Loucy (cell line): ENCODE data around the gene WDR5B.

Experiments used
- H2AFZ ChIP-seq: fragments of 200-600 bp; sonication (generic); 2 replicates; pipeline ENCODE4 v1.6.0; 2016; ENCODE audit warnings: antibody characterized with exemption, mild to moderate bottlenecking, low read length, moderate library complexity
- H3F3A ChIP-seq: fragments of 200-600 bp; 2 replicates; pipeline ENCODE4 v1.6.0; 2016; ENCODE audit warnings: antibody characterized with exemption, low read depth, mild to moderate bottlenecking
- H3K27me3 ChIP-seq: fragments of 200-600 bp; sonication (generic); 2 replicates; pipeline ENCODE4 v1.6.1; 2014; ENCODE audit warnings: low read length, mild to moderate bottlenecking; ENCODE audit not compliant: insufficient read depth, poor library complexity, severe bottlenecking
- H3K36me3 ChIP-seq: fragments of 200-600 bp; sonication (generic); 2 replicates; pipeline ENCODE4 v1.6.1; 2016; ENCODE audit warnings: low read length; ENCODE audit not compliant: insufficient read depth
- H3K4me1 ChIP-seq: fragments of 200-600 bp; sonication (generic); 2 replicates; pipeline ENCODE4 v1.5.1; 2014; ENCODE audit warnings: low read length, mild to moderate bottlenecking; ENCODE audit not compliant: insufficient read depth, poor library complexity, severe bottlenecking
- H3K4me2 ChIP-seq: fragments of 200-600 bp; sonication (generic); 2 replicates; pipeline ENCODE4 v1.6.0; 2014; ENCODE audit warnings: antibody characterized with exemption, low read length, low read depth, mild to moderate bottlenecking; ENCODE audit not compliant: poor library complexity, severe bottlenecking
- H3K4me3 ChIP-seq: fragments of 200-600 bp; sonication (generic); 2 replicates; pipeline ENCODE4 v1.5.1; 2014; ENCODE audit warnings: low read length, mild to moderate bottlenecking, mixed read lengths; ENCODE audit not compliant: poor library complexity, severe bottlenecking
- H3K79me2 ChIP-seq: fragments of 200-600 bp; sonication (generic); 2 replicates; pipeline ENCODE4 v1.6.1; 2014; ENCODE audit warnings: low read length; ENCODE audit not compliant: insufficient read depth
- H3K9ac ChIP-seq: fragments of 200-600 bp; sonication (generic); 2 replicates; pipeline ENCODE4 v1.6.0; 2014; ENCODE audit warnings: mild to moderate bottlenecking, low read depth, low read length, moderate library complexity; ENCODE audit not compliant: poor library complexity, severe bottlenecking
- H3K9me2 ChIP-seq: fragments of 200-600 bp; sonication (generic); replicated peaks from 2 replicates; pipeline ENCODE4 v1.6.1; 2016; ENCODE audit warnings: low read depth, low read length, mixed read lengths
- H3K9me3 ChIP-seq: fragments of 200-600 bp; sonication (generic); 2 replicates; pipeline ENCODE4 v1.6.1; 2014; ENCODE audit warnings: mild to moderate bottlenecking, antibody characterized with exemption, low read length, low read depth; ENCODE audit not compliant: insufficient read depth
- H4K20me1 ChIP-seq: fragments of 200-600 bp; sonication (generic); 2 replicates; pipeline ENCODE4 v1.6.0; 2014; ENCODE audit warnings: antibody characterized with exemption, low read length, mild to moderate bottlenecking; ENCODE audit not compliant: insufficient read depth, poor library complexity, severe bottlenecking
- EZH2phosphoT487 ChIP-seq: fragments of 200-600 bp; IDR thresholded peaks from 2 replicates; pipeline ENCODE4 v1.6.1; 2018; ENCODE audit warnings: antibody characterized with exemption, mild to moderate bottlenecking, moderate library complexity, borderline replicate concordance
- TF ChIP-seq, protein P1 (sequence below): fragments of 200-600 bp; sonication (generic); conservative IDR thresholded peaks from 2 replicates; pipeline ENCODE4 v1.5.1; 2014; ENCODE audit warnings: mild to moderate bottlenecking, antibody characterized with exemption, low read length

WDR5B gene

DNA sequence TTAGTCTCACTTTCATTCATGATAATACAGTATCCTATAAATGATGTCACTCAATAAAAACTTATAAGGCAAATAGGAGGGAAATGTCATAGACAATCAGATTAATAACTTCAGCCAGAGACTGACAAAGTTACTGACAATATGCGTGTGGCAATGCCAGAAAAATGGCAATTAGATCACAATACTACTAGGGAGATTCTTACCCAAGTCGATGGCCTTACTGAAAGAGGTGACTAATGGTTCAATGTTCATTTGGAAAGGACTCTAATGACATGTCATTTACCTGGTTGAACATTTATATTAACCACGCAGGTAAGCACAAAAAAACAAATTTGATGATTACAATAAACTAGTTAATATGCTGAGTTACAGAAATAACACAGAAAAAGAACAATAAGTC is 45.9 kb upstream of the WDR5B start:
- H3K9me3 ChIP-seq: no peaks in the 10 kb centered on the region
- H3K4me1 ChIP-seq: peaks cover 17% of the 10 kb centered on the region
- peaks cover 34% of the 10 kb centered on the region for H4K20me1 ChIP-seq
- no peak overlapping the region for H3K9ac ChIP-seq
- peak overlapping the region; percentile 41 for H3K4me2 ChIP-seq
- no peaks in the 10 kb centered on the region for H3K9me2 ChIP-seq
- peaks cover 91% of the 10 kb centered on the region for H3K36me3 ChIP-seq
- no peaks in the 10 kb centered on the region for H3F3A ChIP-seq
- peaks cover 6% of the 10 kb centered on the region; the same call in 1 of the 2 replicates for H3K79me2 ChIP-seq
- H3K4me3 ChIP-seq: no peak overlapping the region
- H2AFZ ChIP-seq: no peak overlapping the region
- no peaks in the 10 kb centered on the region for H3K27me3 ChIP-seq
- TF ChIP-seq, protein P1, sequence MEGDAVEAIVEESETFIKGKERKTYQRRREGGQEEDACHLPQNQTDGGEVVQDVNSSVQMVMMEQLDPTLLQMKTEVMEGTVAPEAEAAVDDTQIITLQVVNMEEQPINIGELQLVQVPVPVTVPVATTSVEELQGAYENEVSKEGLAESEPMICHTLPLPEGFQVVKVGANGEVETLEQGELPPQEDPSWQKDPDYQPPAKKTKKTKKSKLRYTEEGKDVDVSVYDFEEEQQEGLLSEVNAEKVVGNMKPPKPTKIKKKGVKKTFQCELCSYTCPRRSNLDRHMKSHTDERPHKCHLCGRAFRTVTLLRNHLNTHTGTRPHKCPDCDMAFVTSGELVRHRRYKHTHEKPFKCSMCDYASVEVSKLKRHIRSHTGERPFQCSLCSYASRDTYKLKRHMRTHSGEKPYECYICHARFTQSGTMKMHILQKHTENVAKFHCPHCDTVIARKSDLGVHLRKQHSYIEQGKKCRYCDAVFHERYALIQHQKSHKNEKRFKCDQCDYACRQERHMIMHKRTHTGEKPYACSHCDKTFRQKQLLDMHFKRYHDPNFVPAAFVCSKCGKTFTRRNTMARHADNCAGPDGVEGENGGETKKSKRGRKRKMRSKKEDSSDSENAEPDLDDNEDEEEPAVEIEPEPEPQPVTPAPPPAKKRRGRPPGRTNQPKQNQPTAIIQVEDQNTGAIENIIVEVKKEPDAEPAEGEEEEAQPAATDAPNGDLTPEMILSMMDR: no peak
- TF ChIP-seq EZH2phosphoT487: no peak

DNA sequence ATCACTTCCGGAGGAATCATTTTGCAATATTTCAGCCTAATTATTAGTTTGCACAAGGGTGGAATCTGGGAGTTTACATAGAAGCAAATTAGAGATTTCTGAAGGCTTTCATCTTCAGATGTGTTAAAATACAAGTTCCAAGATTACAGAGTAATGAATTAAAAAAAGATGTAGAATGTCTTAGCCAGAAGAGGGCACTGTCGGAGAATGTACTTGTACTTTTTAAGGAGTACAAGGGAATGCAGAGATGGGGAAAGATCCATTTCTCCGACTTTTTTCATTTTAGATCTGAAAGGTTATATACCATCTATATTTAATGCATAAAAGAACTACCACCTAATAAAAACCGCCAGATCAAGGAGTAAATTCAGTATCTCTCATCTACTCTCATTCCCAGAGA is 43.1 kb upstream of the WDR5B start:
- TF ChIP-seq, protein P1: peak; percentile 70
- no peak for TF ChIP-seq EZH2phosphoT487
- no peak overlapping the region for H3K4me3 ChIP-seq
- no peaks in the 10 kb centered on the region for H3F3A ChIP-seq
- H3K4me2 ChIP-seq: no peak overlapping the region
- no peaks in the 10 kb centered on the region for H3K27me3 ChIP-seq
- no peaks in the 10 kb centered on the region for H3K79me2 ChIP-seq
- H3K9me2 ChIP-seq: no peaks in the 10 kb centered on the region
- H4K20me1 ChIP-seq: peaks cover 16% of the 10 kb centered on the region
- no peak overlapping the region for H2AFZ ChIP-seq
- no peaks in the 10 kb centered on the region for H3K9me3 ChIP-seq
- peaks cover 85% of the 10 kb centered on the region for H3K36me3 ChIP-seq
- peaks cover 17% of the 10 kb centered on the region for H3K4me1 ChIP-seq
- no peak overlapping the region for H3K9ac ChIP-seq

DNA sequence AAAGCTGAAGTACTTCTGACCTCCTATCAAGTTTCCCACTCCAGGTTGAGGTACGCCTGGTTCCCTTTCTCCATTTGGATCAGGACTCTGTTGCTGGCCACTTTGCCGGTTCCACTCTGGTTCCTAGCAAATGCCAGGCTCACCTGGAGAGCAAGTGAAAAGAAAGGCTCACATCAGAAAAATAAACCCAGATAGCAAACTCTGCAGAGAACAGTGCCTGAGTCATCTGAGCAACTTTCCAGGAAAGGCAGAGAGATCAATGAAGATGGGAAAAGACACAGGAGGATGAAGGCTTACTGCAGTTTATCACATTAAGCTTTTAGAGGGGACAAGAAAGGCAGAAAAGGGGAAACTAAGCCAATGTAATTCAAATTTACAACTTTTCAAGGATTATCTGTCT is 41.8 kb upstream of the WDR5B start:
- H3K79me2 ChIP-seq: no peaks in the 10 kb centered on the region

More for the DNA sequence above, 41.8 kb upstream of the WDR5B start:
- no peaks in the 10 kb centered on the region for H3K9me2 ChIP-seq
- H3K4me3 ChIP-seq: no peak overlapping the region
- H3K4me1 ChIP-seq: peaks cover 16% of the 10 kb centered on the region
- H3K27me3 ChIP-seq: no peaks in the 10 kb centered on the region
- peaks cover 12% of the 10 kb centered on the region for H4K20me1 ChIP-seq
- H3K9me3 ChIP-seq: no peaks in the 10 kb centered on the region
- H3F3A ChIP-seq: no peaks in the 10 kb centered on the region
- H3K9ac ChIP-seq: no peak overlapping the region
- no peak overlapping the region for H2AFZ ChIP-seq
- no peak for TF ChIP-seq EZH2phosphoT487
- TF ChIP-seq, protein P1: no peak
- peaks cover 87% of the 10 kb centered on the region; the same call in 1 of the 2 replicates for H3K36me3 ChIP-seq
- H3K4me2 ChIP-seq: no peak overlapping the region
